ENCODE measurements around the gene SPATA2. TPM values are rescaled to one million over a fixed set of nuclear protein-coding genes. Genes with fewer than 3 reads are reported as not detected.

Gene SPATA2
- total and polyA plus RNA-seq, 12 donors, result 2.8 to 9.3 (median 6.1) TPM

- no peak for DNase-seq
- Histone ChIP-seq H3K27ac (no peak overlapping the region), H3K36me3 (replicated peaks in 1 of 2) (peaks cover 0 to 18% of the 10 kb centered on the region in 2 donors), H3K4me1 (replicated peaks in 1 of 2) (no peaks in the 10 kb centered on the region), H3K4me3 (no peak overlapping the region), H3K27me3 (no peaks in the 10 kb centered on the region), H3K9me3 (replicated peaks in 1 of 3) (no peaks in the 10 kb centered on the region)
- no peak for TF ChIP-seq POLR2A (IDR thresholded peaks at IDR 0.05)
- no peak for TF ChIP-seq CTCF (IDR thresholded peaks at IDR 0.05)
- intact Hi-C loops (cut with DNase I), result loop anchor here in 1 of 2 donors (10.0 kb wide), 1 partner anchor 314 kb away; no protein-coding TSS in a partner anchor
- 90 to 97% (median 93%) methylated on average over 6 of the region's 6 CpGs for WGBS, 4 donors
These were observed 56.3 kb downstream of the SPATA2 start for GRCh38 chr20:49859011-49859410.

- WGBS, 4 donors, result 88 to 96% (median 92%) methylated on average over 2 of the region's 2 CpGs
- intact Hi-C loops (cut with DNase I), result loop anchor here in 1 of 2 donors (10.0 kb wide), 1 partner anchor 313 kb away; no protein-coding TSS in a partner anchor
- Histone ChIP-seq H3K4me3 (no peak overlapping the region), H3K27ac (no peak overlapping the region), H3K4me1 (replicated peaks in 1 of 2) (no peaks in the 10 kb centered on the region), H3K36me3 (replicated peaks in 1 of 2) (peaks cover 0 to 18% of the 10 kb centered on the region in 2 donors), H3K27me3 (no peaks in the 10 kb centered on the region), H3K9me3 (replicated peaks in 1 of 3) (no peaks in the 10 kb centered on the region)
- no peak for DNase-seq
- TF ChIP-seq CTCF (IDR thresholded peaks at IDR 0.05) (no peak), POLR2A (IDR thresholded peaks at IDR 0.05) (no peak)
These were observed 57.2 kb downstream of the SPATA2 start for GRCh38 chr20:49858076-49858585.

- 92 to 99% (median 97%) methylated on average over 3 of the region's 3 CpGs for WGBS, 4 donors
- Histone ChIP-seq H3K27ac (no peak overlapping the region), H3K36me3 (replicated peaks in 1 of 2) (peaks cover 0 to 18% of the 10 kb centered on the region in 2 donors), H3K4me3 (no peak overlapping the region), H3K9me3 (replicated peaks in 1 of 3) (no peaks in the 10 kb centered on the region), H3K27me3 (no peaks in the 10 kb centered on the region), H3K4me1 (replicated peaks in 1 of 2) (no peaks in the 10 kb centered on the region)
- TF ChIP-seq CTCF (IDR thresholded peaks at IDR 0.05) (no peak), POLR2A (IDR thresholded peaks at IDR 0.05) (no peak)
- DNase-seq, result no peak
- intact Hi-C loops (cut with DNase I), result loop anchor here in 1 of 2 donors (10.0 kb wide), 1 partner anchor 312 kb away; no protein-coding TSS in a partner anchor
These were observed 58.4 kb downstream of the SPATA2 start for GRCh38 chr20:49856904-49857303.

GRCh38 chr20:49854190-49854875, 61.0 kb downstream of the SPATA2 start:
- Histone ChIP-seq H3K4me3 (no peak overlapping the region), H3K27me3 (no peaks in the 10 kb centered on the region), H3K9me3 (replicated peaks in 1 of 3) (no peaks in the 10 kb centered on the region), H3K4me1 (replicated peaks in 1 of 2) (no peaks in the 10 kb centered on the region), H3K36me3 (replicated peaks in 1 of 2) (peaks cover 0 to 10% of the 10 kb centered on the region in 2 donors), H3K27ac (peak overlapping the region in 3 of 5 donors; percentile 11 to 56 (median 54))
- peak in 1 of 2 donors; percentile 10 for TF ChIP-seq POLR2A (IDR thresholded peaks at IDR 0.05)
- no peak for TF ChIP-seq CTCF (IDR thresholded peaks at IDR 0.05)
- WGBS, 4 donors, result 64 to 67% (median 66%) methylated on average over 9 to 10 of the region's 10 CpGs
- peak in 5 of 7 donors; percentile 42 to 73 (median 69) for DNase-seq
- intact Hi-C loops (cut with DNase I), result loop anchor here in 1 of 2 donors (10.0 kb wide), 1 partner anchor 310 kb away; no protein-coding TSS in a partner anchor

Measured in adrenal gland (tissue), 12 donors.